ENCODE results near the gene SCLY. TPM values are rescaled to one million over a fixed set of nuclear protein-coding genes. Genes with fewer than 3 reads are reported as not detected.

Gene SCLY
- total and polyA plus RNA-seq, 8 donors, result 5.4 to 12.8 (median 11.4) TPM

DNA sequence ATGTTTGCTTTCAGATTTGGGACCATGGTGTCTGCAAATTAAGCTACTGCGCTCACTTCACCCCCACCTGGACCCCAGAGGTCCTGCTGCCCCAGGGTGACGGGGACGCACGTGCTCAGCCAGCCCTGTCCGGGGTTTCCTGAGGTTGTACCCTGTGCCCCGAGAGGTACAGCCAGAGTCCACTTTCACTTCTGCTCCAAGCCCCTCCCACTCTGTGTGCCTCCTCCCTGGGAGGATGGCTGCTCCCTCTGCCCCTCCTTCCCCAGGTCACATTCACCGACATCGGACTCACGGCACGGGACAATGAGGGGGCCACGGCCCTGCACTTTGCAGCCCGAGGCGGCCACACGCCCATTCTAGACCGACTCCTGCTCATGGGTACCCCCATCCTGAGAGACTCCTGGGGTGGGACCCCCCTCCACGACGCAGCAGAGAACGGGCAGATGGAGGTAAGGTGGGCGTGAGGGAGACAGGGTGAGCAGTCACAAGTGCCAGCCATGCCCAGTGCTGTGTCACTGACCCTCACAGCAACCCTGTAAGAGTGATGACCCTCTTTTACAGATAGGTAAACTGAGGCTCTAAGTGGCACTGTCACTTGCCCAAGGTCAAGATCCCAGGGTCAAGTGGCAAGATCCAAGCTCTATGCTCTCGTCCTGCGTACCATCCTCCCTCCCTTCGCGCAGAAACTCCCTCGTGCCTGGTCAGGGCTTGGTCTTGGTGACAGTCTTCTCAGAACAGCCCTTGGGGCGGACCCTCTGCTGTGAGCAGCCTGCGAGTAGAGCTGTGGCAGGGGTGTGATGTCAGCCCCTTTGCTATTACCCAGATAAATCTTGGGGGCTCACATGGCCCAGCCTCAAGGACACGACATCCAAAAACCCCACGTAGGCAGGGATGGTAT lies 47.0 kb downstream of the SCLY start:
- intact Hi-C loops (cut with DNase I; ENCODE audit: low total_unique reads), result no loop called here
- Histone ChIP-seq H3K27me3 (peaks cover 0 to 9% (median 0%) of the 10 kb centered on the region in 3 donors), H3K4me1 (peaks cover 0 to 18% (median 13%) of the 10 kb centered on the region in 4 donors), H3K36me3 (no peaks in the 10 kb centered on the region), H3K9me3 (peaks cover 0 to 2% (median 0%) of the 10 kb centered on the region in 4 donors), H3K4me3 (peak overlapping the region; percentile 18 to 27 (median 25)), H3K27ac (no peak overlapping the region)
- DNase-seq, result peak in 1 of 2 donors; percentile 52
- TF ChIP-seq POLR2AphosphoS5 (IDR thresholded peaks at IDR 0.05) (no peak), POLR2A (IDR thresholded peaks at IDR 0.05) (no peak), EP300 (IDR thresholded peaks at IDR 0.05) (no peak)
- TF ChIP-seq, protein P1, sequence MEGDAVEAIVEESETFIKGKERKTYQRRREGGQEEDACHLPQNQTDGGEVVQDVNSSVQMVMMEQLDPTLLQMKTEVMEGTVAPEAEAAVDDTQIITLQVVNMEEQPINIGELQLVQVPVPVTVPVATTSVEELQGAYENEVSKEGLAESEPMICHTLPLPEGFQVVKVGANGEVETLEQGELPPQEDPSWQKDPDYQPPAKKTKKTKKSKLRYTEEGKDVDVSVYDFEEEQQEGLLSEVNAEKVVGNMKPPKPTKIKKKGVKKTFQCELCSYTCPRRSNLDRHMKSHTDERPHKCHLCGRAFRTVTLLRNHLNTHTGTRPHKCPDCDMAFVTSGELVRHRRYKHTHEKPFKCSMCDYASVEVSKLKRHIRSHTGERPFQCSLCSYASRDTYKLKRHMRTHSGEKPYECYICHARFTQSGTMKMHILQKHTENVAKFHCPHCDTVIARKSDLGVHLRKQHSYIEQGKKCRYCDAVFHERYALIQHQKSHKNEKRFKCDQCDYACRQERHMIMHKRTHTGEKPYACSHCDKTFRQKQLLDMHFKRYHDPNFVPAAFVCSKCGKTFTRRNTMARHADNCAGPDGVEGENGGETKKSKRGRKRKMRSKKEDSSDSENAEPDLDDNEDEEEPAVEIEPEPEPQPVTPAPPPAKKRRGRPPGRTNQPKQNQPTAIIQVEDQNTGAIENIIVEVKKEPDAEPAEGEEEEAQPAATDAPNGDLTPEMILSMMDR (IDR thresholded peaks at IDR 0.05), result no peak
- 69 to 77% (median 76%) methylated on average over 28 of the region's 28 CpGs for WGBS, 5 donors

DNA sequence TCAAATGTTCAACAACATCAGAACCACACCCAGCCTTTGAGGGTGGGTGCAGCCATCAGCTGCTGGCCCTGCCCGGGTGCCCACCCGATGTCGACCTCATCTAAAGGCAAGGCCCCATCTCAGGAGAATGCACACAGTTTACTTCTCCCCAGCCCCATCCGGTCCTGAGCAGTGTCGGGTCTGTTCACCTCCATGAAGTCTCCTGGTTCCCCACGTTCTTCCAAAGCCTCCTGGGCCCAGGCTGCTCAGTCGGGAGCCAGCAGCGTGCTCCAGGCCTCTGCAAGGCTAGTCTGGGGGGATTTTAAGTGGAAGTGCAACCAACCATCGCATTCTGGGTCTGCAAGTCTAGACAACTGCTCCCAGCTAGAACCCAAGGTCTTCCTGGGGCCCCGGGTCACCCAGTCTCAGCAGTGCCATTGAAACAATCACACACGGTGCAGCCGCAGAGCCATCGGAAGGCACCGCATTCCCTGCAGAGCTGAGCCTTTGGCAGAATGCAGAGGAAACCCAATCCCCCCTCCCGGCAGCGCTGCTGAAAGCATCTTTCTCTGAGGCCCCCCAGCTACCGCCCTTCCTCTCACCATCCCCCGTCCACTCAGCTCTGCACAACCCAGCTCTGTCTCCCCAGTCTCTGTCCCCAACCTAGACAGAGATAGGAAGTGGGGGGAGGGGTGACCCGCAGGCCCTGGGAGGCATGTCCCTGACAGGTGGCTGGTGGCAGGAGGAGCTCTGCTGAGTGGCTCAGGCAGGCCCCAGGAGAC lies 47.8 kb downstream of the SCLY start:
- H3K27me3 ChIP-seq, result peaks cover 0 to 9% (median 0%) of the 10 kb centered on the region in 3 donors
- intact Hi-C loops (cut with DNase I; ENCODE audit: low total_unique reads), result no loop called here
- TF ChIP-seq EP300 (IDR thresholded peaks at IDR 0.05), result no peak
- TF ChIP-seq POLR2A (IDR thresholded peaks at IDR 0.05), result no peak
- TF ChIP-seq POLR2AphosphoS5 (IDR thresholded peaks at IDR 0.05), result no peak
- TF ChIP-seq, protein P1 (IDR thresholded peaks at IDR 0.05), result no peak
- H3K4me3 ChIP-seq, result no peak overlapping the region
- peaks cover 0 to 9% (median 0%) of the 10 kb centered on the region in 4 donors for H3K9me3 ChIP-seq
- peak in 1 of 2 donors; percentile 56 for DNase-seq
- WGBS, 5 donors, result 53 to 71% (median 57%) methylated on average over 14 to 19 of the region's 19 CpGs
- peaks cover 0 to 18% (median 13%) of the 10 kb centered on the region in 4 donors for H3K4me1 ChIP-seq
- H3K27ac ChIP-seq, result no peak overlapping the region
- H3K36me3 ChIP-seq, result no peaks in the 10 kb centered on the region

DNA sequence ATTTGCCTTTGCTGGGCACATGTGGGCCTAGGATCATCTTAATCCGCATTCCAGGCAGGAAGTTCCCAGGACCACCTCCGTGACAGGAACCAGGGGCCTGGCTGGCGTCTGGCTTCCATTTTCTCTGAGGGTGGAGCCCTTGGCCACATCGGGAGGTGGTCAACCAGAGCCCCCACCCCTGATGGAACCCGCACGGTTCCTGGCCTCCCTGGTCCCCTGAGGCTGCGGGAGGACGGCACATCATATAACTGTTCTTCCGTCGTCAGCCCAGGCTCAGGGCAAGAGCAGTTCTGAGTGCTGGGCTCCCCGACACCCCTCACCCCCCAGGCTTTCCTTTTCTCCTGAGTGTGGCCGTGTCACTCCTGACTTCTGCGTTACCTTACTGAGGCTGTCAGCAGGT lies 52.8 kb downstream of the SCLY start:
- no peak for DNase-seq
- Histone ChIP-seq H3K27me3 (peaks cover 0 to 27% (median 4%) of the 10 kb centered on the region in 3 donors), H3K9me3 (peaks cover 0 to 9% (median 0%) of the 10 kb centered on the region in 4 donors), H3K36me3 (no peaks in the 10 kb centered on the region), H3K4me1 (peaks cover 0 to 6% (median 0%) of the 10 kb centered on the region in 4 donors), H3K27ac (no peak overlapping the region), H3K4me3 (no peak overlapping the region)
- 91 to 96% (median 94%) methylated on average over 11 to 13 of the region's 13 CpGs for WGBS, 5 donors
- no peak for TF ChIP-seq POLR2AphosphoS5 (IDR thresholded peaks at IDR 0.05)
- no peak for TF ChIP-seq POLR2A (IDR thresholded peaks at IDR 0.05)
- TF ChIP-seq, protein P1 (IDR thresholded peaks at IDR 0.05), result no peak
- TF ChIP-seq EP300 (IDR thresholded peaks at IDR 0.05), result no peak
- intact Hi-C loops (cut with DNase I; ENCODE audit: low total_unique reads), result no loop called here

DNA sequence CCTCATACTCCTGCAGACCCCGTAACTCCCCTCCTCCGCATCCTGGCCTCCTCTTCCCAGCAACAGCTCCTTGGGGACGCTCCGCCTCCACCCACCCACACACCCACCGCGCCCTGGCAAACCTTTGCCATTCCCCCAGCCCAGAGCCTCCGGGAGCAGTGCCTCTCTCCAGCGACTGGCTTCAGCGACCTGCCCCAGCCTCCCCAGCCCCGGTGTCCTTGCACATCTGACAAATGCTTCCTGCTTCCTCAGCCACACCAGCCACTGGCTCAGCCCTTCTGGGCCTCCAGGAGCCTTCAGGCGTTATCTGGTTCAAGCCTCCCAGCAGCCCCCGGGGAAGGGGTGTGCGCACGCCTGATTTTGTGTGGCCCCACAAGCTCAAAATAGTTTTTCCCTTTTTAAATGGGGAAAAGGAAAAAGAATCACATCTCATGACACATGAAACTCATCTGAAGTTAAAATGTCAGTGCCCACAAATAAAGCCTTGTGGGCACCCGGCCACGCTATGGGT lies 53.6 kb downstream of the SCLY start:
- Histone ChIP-seq H3K36me3 (no peaks in the 10 kb centered on the region), H3K27me3 (peaks cover 0 to 27% (median 4%) of the 10 kb centered on the region in 3 donors), H3K4me3 (no peak overlapping the region), H3K27ac (no peak overlapping the region), H3K9me3 (peaks cover 0 to 9% (median 0%) of the 10 kb centered on the region in 4 donors), H3K4me1 (no peaks in the 10 kb centered on the region)
- 79 to 88% (median 85%) methylated on average over 16 of the region's 16 CpGs for WGBS, 5 donors
- no peak for DNase-seq
- intact Hi-C loops (cut with DNase I; ENCODE audit: low total_unique reads), result no loop called here
- TF ChIP-seq, protein P1 (IDR thresholded peaks at IDR 0.05), result no peak
- TF ChIP-seq POLR2A (IDR thresholded peaks at IDR 0.05) (no peak), EP300 (IDR thresholded peaks at IDR 0.05) (no peak), POLR2AphosphoS5 (IDR thresholded peaks at IDR 0.05) (no peak)
